Hepatocyte (in vitro differentiated cells): ENCODE data around the gene RABGGTA.

Source experiments
- CTCF ChIP-seq: fragments of 200-600 bp; sonication (generic); IDR thresholded peaks from 2 replicates; pipeline ENCODE4 v1.5.1; 2016; ENCODE audit warnings: antibody characterized with exemption, mild to moderate bottlenecking; ENCODE audit not compliant: poor library complexity
- EZH2 ChIP-seq: fragments of 200-600 bp; sonication (generic); IDR thresholded peaks from 2 replicates; pipeline ENCODE4 v1.6.1; 2016; ENCODE audit warnings: antibody characterized with exemption, mild to moderate bottlenecking, borderline replicate concordance

- no peak for TF ChIP-seq CTCF
- no peak for TF ChIP-seq EZH2
These were observed 37.9 kb downstream of the RABGGTA start for GRCh38 chr14:24233538-24233866.
